Fibroblast of the aortic adventitia (primary cell): ENCODE measurements around the gene SBK1. TPM values are rescaled to one million over a fixed set of nuclear protein-coding genes. Genes with fewer than 3 reads are reported as not detected.
A peak's percentile ranks its signal among the peaks of the same experiment; 100 is the strongest.

ENCODE experiments used
- DNase-seq: peaks from one replicate; pipeline ENCODE4 v3.0.0-alpha.2; 2010; ENCODE audit warnings: low read depth
- H3K4me3 ChIP-seq: 2 replicates; pipeline ENCODE4 v1.5.1; 2011; ENCODE audit warnings: low read depth, mild to moderate bottlenecking, control low read depth, low read length, moderate library complexity
- total RNA-seq: library from RNA; depleted of rRNA; stranded (reverse); fragments of >200 nt; gene quantifications from 2 replicates; pipeline ENCODE4 v1.2.3, GENCODE V29; 2012; ENCODE audit warnings: low replicate concordance
- TF ChIP-seq, protein P1 (sequence below): IDR thresholded peaks from 2 replicates; pipeline ENCODE4 v1.5.1; 2011; ENCODE audit warnings: mild to moderate bottlenecking, low read length, control low read depth, inconsistent platforms; ENCODE audit not compliant: insufficient read depth

The SBK1 gene
- total RNA-seq, 1 donor: under 0.01 TPM

DNA sequence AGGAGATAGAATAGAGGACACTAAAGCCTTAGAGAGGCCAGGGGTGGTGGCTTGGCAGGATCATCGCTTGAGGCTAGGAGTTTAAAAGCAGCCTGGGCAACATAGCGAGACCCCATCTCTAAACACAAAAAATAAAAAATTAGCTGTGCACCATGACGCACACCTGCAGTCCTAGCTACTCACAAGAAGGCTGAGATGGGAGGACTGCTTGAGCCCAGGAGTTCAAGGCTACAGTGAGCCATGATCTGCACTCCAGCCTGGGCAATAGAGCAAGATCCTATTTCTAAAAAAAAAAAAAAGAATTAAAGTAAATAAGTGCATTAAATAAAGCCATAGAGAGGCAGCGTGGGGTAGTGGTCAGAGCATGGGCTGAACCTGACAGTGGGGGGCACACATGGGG lies 19.1 kb downstream of the SBK1 start:
- DNase-seq: no peak
- no peak overlapping the region for H3K4me3 ChIP-seq
- TF ChIP-seq, protein P1, sequence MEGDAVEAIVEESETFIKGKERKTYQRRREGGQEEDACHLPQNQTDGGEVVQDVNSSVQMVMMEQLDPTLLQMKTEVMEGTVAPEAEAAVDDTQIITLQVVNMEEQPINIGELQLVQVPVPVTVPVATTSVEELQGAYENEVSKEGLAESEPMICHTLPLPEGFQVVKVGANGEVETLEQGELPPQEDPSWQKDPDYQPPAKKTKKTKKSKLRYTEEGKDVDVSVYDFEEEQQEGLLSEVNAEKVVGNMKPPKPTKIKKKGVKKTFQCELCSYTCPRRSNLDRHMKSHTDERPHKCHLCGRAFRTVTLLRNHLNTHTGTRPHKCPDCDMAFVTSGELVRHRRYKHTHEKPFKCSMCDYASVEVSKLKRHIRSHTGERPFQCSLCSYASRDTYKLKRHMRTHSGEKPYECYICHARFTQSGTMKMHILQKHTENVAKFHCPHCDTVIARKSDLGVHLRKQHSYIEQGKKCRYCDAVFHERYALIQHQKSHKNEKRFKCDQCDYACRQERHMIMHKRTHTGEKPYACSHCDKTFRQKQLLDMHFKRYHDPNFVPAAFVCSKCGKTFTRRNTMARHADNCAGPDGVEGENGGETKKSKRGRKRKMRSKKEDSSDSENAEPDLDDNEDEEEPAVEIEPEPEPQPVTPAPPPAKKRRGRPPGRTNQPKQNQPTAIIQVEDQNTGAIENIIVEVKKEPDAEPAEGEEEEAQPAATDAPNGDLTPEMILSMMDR: no peak

- no peak for DNase-seq
- H3K4me3 ChIP-seq: no peak overlapping the region
- TF ChIP-seq, protein P1: no peak
These were observed 19.6 kb downstream of the SBK1 start for GRCh38 chr16:28311913-28312312.

DNA sequence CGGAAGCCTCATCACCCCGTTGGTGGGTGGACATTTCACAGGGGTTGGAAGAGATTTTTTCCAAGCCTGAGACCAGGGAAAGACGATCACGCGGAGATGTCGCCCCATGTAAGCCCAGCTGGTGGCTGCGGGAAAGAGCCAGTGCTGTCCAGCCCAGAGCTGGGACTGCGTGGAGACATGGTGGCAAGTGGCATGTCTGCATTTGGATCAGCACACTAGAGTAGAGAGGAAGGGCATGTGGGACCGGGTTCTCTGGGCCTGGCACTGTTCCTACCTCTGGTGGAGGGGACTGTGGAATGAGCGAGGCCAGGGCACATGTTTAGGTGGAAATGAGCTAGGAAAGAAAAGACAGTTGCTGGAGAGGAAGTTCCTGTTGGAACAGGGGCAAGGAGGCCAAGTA lies 20.0 kb downstream of the SBK1 start:
- TF ChIP-seq, protein P1: no peak
- no peak for DNase-seq
- no peak overlapping the region for H3K4me3 ChIP-seq

DNA sequence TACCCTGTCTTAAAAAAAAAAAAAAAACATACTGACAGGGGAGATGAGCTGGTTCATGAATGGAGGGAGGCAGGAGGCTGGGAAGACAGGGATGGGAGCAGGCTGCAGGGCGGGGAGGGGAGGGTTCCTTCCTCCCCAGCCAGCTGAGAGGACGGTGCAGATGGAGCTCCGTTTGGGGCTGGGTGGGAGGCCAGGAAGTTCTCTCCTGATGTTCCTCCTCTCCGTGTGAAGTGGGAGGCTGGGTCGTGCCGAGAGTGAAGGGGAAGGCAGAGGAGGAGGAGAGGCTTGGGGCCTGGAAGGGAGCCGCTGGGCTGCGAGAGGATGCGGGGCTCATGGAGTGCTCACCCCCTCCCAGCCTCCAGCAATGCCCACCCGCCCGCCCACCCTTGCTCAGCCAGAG lies 21.3 kb downstream of the SBK1 start:
- H3K4me3 ChIP-seq: no peak overlapping the region
- TF ChIP-seq, protein P1: no peak
- DNase-seq: no peak

DNA sequence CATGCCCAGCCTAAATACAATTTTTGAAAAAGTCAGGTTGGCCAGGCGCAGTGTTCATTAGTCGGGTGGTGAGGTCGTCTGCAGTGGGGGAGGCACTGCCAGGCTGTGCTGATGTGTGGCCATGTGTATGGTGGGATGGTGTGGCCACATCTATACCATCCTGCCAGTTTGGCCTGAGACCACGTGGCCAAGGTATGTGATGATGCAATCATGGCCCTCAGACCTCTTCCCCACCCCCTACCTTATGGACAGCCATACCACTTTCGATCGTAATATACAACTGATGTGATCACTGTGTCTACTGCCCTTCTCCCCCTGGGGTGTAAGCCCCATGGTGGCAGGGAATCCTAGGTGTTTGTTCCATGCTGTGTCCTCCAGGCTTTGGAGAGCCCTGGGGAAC lies 23.7 kb downstream of the SBK1 start:
- no peak overlapping the region for H3K4me3 ChIP-seq
- TF ChIP-seq, protein P1: no peak
- DNase-seq: no peak

GRCh38 chr16:28317040-28317880 lies 24.9 kb downstream of the SBK1 start:
- peak; percentile 39 for DNase-seq
- TF ChIP-seq, protein P1: peak; percentile 89
- H3K4me3 ChIP-seq: no peak overlapping the region
